Neuronal stem cell (in vitro differentiated cells): ENCODE data around the gene LAD1.

ENCODE experiments used
- DNase-seq: peaks from one replicate; pipeline ENCODE4 v3.0.0-alpha.2; 2013; ENCODE audit warnings: low spot score
- H2AFZ ChIP-seq: one replicate; pipeline ENCODE4 v1.6.1; 2013; ENCODE audit warnings: mild to moderate bottlenecking, low read length, inconsistent platforms
- H2AK5ac ChIP-seq: 2 replicates; pipeline ENCODE4 v1.6.1; 2013; ENCODE audit warnings: low read depth, mild to moderate bottlenecking, inconsistent platforms, low read length, moderate library complexity, mixed read lengths
- H2BK120ac ChIP-seq: 2 replicates; pipeline ENCODE4 v1.6.1; 2013; ENCODE audit warnings: low read depth, mild to moderate bottlenecking, inconsistent platforms, low read length, moderate library complexity, mixed read lengths
- H2BK12ac ChIP-seq: one replicate; pipeline ENCODE4 v1.6.1; 2013; ENCODE audit warnings: low read length, inconsistent platforms
- H2BK15ac ChIP-seq: 2 replicates; pipeline ENCODE4 v1.6.1; 2013; ENCODE audit warnings: mild to moderate bottlenecking, low read length, inconsistent platforms, mixed read lengths
- H2BK5ac ChIP-seq: one replicate; pipeline ENCODE4 v1.6.1; 2013; ENCODE audit warnings: inconsistent platforms, mild to moderate bottlenecking, low read length, moderate library complexity
- H3K14ac ChIP-seq: one replicate; pipeline ENCODE4 v1.6.1; 2013; ENCODE audit warnings: low read length, inconsistent platforms
- H3K18ac ChIP-seq: 2 replicates; pipeline ENCODE4 v1.6.1; 2013; ENCODE audit warnings: low read length, inconsistent platforms
- H3K23ac ChIP-seq: 2 replicates; pipeline ENCODE4 v1.6.1; 2013; ENCODE audit warnings: low read depth, mild to moderate bottlenecking, mixed read lengths, low read length, inconsistent platforms; ENCODE audit not compliant: poor library complexity
- H3K27ac ChIP-seq: replicated peaks from 3 replicates; pipeline ENCODE4 v1.5.1; 2013; ENCODE audit warnings: low read length, inconsistent platforms
- H3K27me3 ChIP-seq, 3 experiments: 2 replicates each; pipeline ENCODE4 v1.6.1; 2013; ENCODE audit warnings: low read length in 3 of 3, mild to moderate bottlenecking in 2 of 3, inconsistent platforms in 1 of 3, low read depth in 1 of 3, mixed read lengths in 1 of 3, moderate library complexity in 1 of 3; ENCODE audit not compliant: control insufficient read depth in 3 of 3, insufficient read depth in 3 of 3
- H3K36me3 ChIP-seq, 2 donors: replicated peaks in 1 of 2; 2 replicates each; pipeline ENCODE4 v1.6.1; 2013; ENCODE audit warnings: low read length in 2 of 2; ENCODE audit not compliant: control insufficient read depth in 2 of 2, insufficient read depth in 2 of 2
- H3K4ac ChIP-seq: 2 replicates; pipeline ENCODE4 v1.6.1; 2013; ENCODE audit warnings: inconsistent platforms, mild to moderate bottlenecking, low read length, moderate library complexity
- H3K4me1 ChIP-seq, 2 donors: 1 replicate in 1 of 2; 2 replicates in 1 of 2; pipeline ENCODE4 v1.6.1; 2013; ENCODE audit warnings: low read length in 2 of 2, low read depth in 1 of 2; ENCODE audit not compliant: control insufficient read depth in 2 of 2, insufficient read depth in 1 of 2
- H3K4me2 ChIP-seq: one replicate; pipeline ENCODE4 v1.6.1; 2013; ENCODE audit warnings: mild to moderate bottlenecking, low read length, inconsistent platforms; ENCODE audit not compliant: insufficient read depth, poor library complexity, severe bottlenecking
- H3K4me3 ChIP-seq, 2 donors: 2 replicates each; pipeline ENCODE4 v1.5.1; 2013; ENCODE audit warnings: low read length in 2 of 2, mild to moderate bottlenecking in 2 of 2, inconsistent platforms in 1 of 2, moderate library complexity in 1 of 2
- H3K79me1 ChIP-seq: one replicate; pipeline ENCODE4 v1.6.1; 2013; ENCODE audit warnings: low read depth, mild to moderate bottlenecking, inconsistent platforms, low read length, moderate library complexity
- H3K9ac ChIP-seq: one replicate; pipeline ENCODE4 v1.6.1; 2013; ENCODE audit warnings: mild to moderate bottlenecking, low read depth, low read length, inconsistent platforms; ENCODE audit not compliant: poor library complexity
- H3K9me3 ChIP-seq, 2 donors: replicated peaks in 1 of 2; 2 replicates each; pipeline versions ENCODE3 to v1.6.1; 2013; ENCODE audit warnings: low read length in 2 of 2, mild to moderate bottlenecking in 2 of 2, inconsistent platforms in 1 of 2, low read depth in 1 of 2, mixed read lengths in 1 of 2, moderate library complexity in 1 of 2; ENCODE audit not compliant: control insufficient read depth in 2 of 2, insufficient read depth in 1 of 2
- H4K8ac ChIP-seq: one replicate; pipeline ENCODE4 v1.6.1; 2013; ENCODE audit warnings: low read depth, mild to moderate bottlenecking, inconsistent platforms, low read length, moderate library complexity
- H4K91ac ChIP-seq: one replicate; pipeline ENCODE4 v1.6.1; 2013; ENCODE audit warnings: low read length, low read depth, mild to moderate bottlenecking, inconsistent platforms; ENCODE audit not compliant: poor library complexity
- WGBS, 2 donors: extraction: QIAGEN DNeasy Blood & Tissue Kit; methylation state at CpG; one replicate each; pipeline ENCODE4 v1.1.7; 2013; ENCODE audit warnings: missing lambda C conversion rate in 2 of 2, mixed read lengths in 1 of 2; ENCODE audit not compliant: insufficient read length in 2 of 2, insufficient replicate concordance in 1 of 2; ENCODE audit errors: extremely low coverage in 2 of 2; 5-methylcytosine and 5-hydroxymethylcytosine counted together

LAD1 gene

GRCh38 chr1:201362906-201363305, 36.2 kb downstream of the LAD1 start:
- Histone ChIP-seq H3K9me3 (no peaks in the 10 kb centered on the region), H3K4me3 (no peak overlapping the region), H2AFZ (no peak overlapping the region), H3K9ac (no peak overlapping the region), H2BK12ac (no peak overlapping the region), H3K18ac (no peak overlapping the region), H3K14ac (no peak overlapping the region), H2BK5ac (no peak overlapping the region), H2AK5ac (peak overlapping the region; percentile 49), H3K27ac (no peak overlapping the region), H3K4me1 (peaks cover 0 to 15% of the 10 kb centered on the region in 2 donors), H2BK120ac (no peak overlapping the region), H3K23ac (no peak overlapping the region), H3K4ac (no peak overlapping the region), H3K36me3 (no peaks in the 10 kb centered on the region), H3K79me1 (peaks cover 4% of the 10 kb centered on the region), H3K4me2 (no peak overlapping the region), H3K27me3 (peaks cover 0 to 20% (median 0%) of the 10 kb centered on the region in 3 experiments), H4K91ac (no peak overlapping the region), H2BK15ac (no peak overlapping the region), H4K8ac (no peak overlapping the region)
- DNase-seq: no peak
- no CpG with 5 or more reads among the region's 3 CpGs for WGBS, 2 donors

GRCh38 chr1:201361652-201362504, 37.2 kb downstream of the LAD1 start:
- H4K91ac ChIP-seq: peak overlapping the region; percentile 16
- H2AK5ac ChIP-seq: peak overlapping the region; percentile 97
- DNase-seq: peak; percentile 59
- no peak overlapping the region for H3K27ac ChIP-seq
- peaks cover 0 to 12% (median 0%) of the 10 kb centered on the region in 3 experiments for H3K27me3 ChIP-seq
- peak overlapping the region; percentile 93 for H4K8ac ChIP-seq
- H2BK15ac ChIP-seq: peak overlapping the region; percentile 91
- no peak overlapping the region for H2AFZ ChIP-seq
- H3K4me1 ChIP-seq: peaks cover 0 to 15% of the 10 kb centered on the region in 2 donors
- H3K4me2 ChIP-seq: no peak overlapping the region
- H2BK120ac ChIP-seq: peak overlapping the region; percentile 48
- H2BK5ac ChIP-seq: peak overlapping the region; percentile 29
- no peaks in the 10 kb centered on the region for H3K9me3 ChIP-seq
- H3K36me3 ChIP-seq: no peaks in the 10 kb centered on the region
- peak overlapping the region; percentile 75 for H2BK12ac ChIP-seq
- H3K4me3 ChIP-seq: no peak overlapping the region
- peak overlapping the region; percentile 86 for H3K23ac ChIP-seq
- peaks cover 4% of the 10 kb centered on the region for H3K79me1 ChIP-seq
- H3K4ac ChIP-seq: no peak overlapping the region
- no CpG with 5 or more reads among the region's 10 CpGs for WGBS, 2 donors
- H3K9ac ChIP-seq: peak overlapping the region; percentile 63
- H3K18ac ChIP-seq: peak overlapping the region; percentile 94
- H3K14ac ChIP-seq: peak overlapping the region; percentile 90

GRCh38 chr1:201360901-201361651, 38.0 kb downstream of the LAD1 start:
- H2AK5ac ChIP-seq: peak overlapping the region; percentile 97
- peak overlapping the region; percentile 94 for H3K18ac ChIP-seq
- H3K79me1 ChIP-seq: peaks cover 4% of the 10 kb centered on the region
- no CpG with 5 or more reads among the region's 15 CpGs for WGBS, 2 donors
- peaks cover 0 to 12% (median 0%) of the 10 kb centered on the region in 3 experiments for H3K27me3 ChIP-seq
- H4K91ac ChIP-seq: peak overlapping the region; percentile 22
- H2BK120ac ChIP-seq: peak overlapping the region; percentile 48
- no peaks in the 10 kb centered on the region for H3K36me3 ChIP-seq
- no peak overlapping the region for H2AFZ ChIP-seq
- H3K14ac ChIP-seq: peak overlapping the region; percentile 90
- H3K4me1 ChIP-seq: peaks cover 0 to 15% of the 10 kb centered on the region in 2 donors
- no peak overlapping the region for H3K4me2 ChIP-seq
- peak overlapping the region; percentile 80 for H3K4ac ChIP-seq
- H2BK5ac ChIP-seq: peak overlapping the region; percentile 29
- no peak for DNase-seq
- H4K8ac ChIP-seq: peak overlapping the region; percentile 93
- H3K4me3 ChIP-seq: no peak overlapping the region
- H3K9me3 ChIP-seq: no peaks in the 10 kb centered on the region
- peak overlapping the region; percentile 86 for H3K23ac ChIP-seq
- H3K9ac ChIP-seq: no peak overlapping the region
- no peak overlapping the region for H3K27ac ChIP-seq
- peak overlapping the region; percentile 75 for H2BK12ac ChIP-seq
- peak overlapping the region; percentile 91 for H2BK15ac ChIP-seq

GRCh38 chr1:201360486-201360885, 38.6 kb downstream of the LAD1 start:
- Histone ChIP-seq H3K23ac (no peak overlapping the region), H4K8ac (no peak overlapping the region), H3K4ac (no peak overlapping the region), H3K14ac (no peak overlapping the region), H4K91ac (peak overlapping the region; percentile 22), H3K79me1 (peaks cover 4% of the 10 kb centered on the region), H3K27ac (no peak overlapping the region), H2BK15ac (peak overlapping the region; percentile 91), H2AK5ac (peak overlapping the region; percentile 97), H3K4me2 (no peak overlapping the region), H3K9me3 (no peaks in the 10 kb centered on the region), H2BK12ac (peak overlapping the region; percentile 75), H2BK5ac (peak overlapping the region; percentile 29), H3K18ac (peak overlapping the region; percentile 20), H3K4me3 (no peak overlapping the region), H2BK120ac (no peak overlapping the region), H3K36me3 (no peaks in the 10 kb centered on the region), H3K9ac (no peak overlapping the region), H3K27me3 (peaks cover 0 to 18% (median 0%) of the 10 kb centered on the region in 3 experiments), H2AFZ (no peak overlapping the region), H3K4me1 (peaks cover 0 to 15% of the 10 kb centered on the region in 2 donors)
- WGBS, 2 donors: no CpG with 5 or more reads among the region's 7 CpGs
- DNase-seq: no peak
